Measurements from ENCODE around the gene RAB11B. TPM values are rescaled to one million over a fixed set of nuclear protein-coding genes. Genes with fewer than 3 reads are reported as not detected.

The RAB11B gene
- total RNA-seq (2022; extraction: Qiagen RNA extraction; ENCODE audit: low read depth), result 82.7 to 98.2 TPM (median 88.3 TPM) in 5 replicates

GRCh38 chr19:8389891-8390616 is at the start of gene RAB11B:
Gene RAB11B, plus strand, starts transcription at chr19:8390360. Its CDS starts 57 bp downstream, at chr19:8390417.

GRCh38 chr19:8342684-8343482 is 47.3 kb upstream of the RAB11B start, which contains the start of gene KANK3:
Gene KANK3, minus strand, starts transcription at chr19:8343262. Its CDS starts 5,434 bp downstream, at chr19:8337828.

DNA sequence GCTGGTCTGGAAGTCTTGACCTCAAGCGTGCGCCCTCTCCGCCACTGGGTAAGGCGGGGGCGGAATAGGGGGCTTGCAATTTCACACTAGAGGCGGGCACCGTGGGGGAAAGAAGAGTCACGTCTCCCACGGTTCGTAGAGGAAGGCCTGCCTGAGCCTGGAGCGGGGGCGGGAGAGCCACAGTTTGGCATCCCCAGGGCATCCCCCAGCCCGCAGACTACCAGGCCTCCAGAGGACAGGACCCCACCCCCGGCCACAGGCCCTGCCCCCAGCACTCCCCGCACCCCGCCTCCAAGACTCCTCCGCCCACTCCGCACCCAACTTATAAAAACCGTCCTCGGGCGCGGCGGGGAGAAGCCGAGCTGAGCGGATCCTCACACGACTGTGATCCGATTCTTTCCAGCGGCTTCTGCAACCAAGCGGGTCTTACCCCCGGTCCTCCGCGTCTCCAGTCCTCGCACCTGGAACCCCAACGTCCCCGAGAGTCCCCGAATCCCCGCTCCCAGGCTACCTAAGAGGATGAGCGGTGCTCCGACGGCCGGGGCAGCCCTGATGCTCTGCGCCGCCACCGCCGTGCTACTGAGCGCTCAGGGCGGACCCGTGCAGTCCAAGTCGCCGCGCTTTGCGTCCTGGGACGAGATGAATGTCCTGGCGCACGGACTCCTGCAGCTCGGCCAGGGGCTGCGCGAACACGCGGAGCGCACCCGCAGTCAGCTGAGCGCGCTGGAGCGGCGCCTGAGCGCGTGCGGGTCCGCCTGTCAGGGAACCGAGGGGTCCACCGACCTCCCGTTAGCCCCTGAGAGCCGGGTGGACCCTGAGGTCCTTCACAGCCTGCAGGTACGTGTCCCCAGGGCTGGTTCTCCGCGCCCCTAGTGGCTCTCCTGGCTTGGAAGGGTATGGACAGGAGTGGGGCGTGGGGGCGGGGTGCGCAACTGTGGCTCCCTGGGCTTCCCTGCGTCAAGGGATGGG is 26.1 kb upstream of the RAB11B start, which contains the start of gene ANGPTL4:
Gene ANGPTL4, plus strand, starts transcription at position 353 of the 969 bp plus-strand sequence. Its CDS starts 167 bp downstream, at position 520.

DNA sequence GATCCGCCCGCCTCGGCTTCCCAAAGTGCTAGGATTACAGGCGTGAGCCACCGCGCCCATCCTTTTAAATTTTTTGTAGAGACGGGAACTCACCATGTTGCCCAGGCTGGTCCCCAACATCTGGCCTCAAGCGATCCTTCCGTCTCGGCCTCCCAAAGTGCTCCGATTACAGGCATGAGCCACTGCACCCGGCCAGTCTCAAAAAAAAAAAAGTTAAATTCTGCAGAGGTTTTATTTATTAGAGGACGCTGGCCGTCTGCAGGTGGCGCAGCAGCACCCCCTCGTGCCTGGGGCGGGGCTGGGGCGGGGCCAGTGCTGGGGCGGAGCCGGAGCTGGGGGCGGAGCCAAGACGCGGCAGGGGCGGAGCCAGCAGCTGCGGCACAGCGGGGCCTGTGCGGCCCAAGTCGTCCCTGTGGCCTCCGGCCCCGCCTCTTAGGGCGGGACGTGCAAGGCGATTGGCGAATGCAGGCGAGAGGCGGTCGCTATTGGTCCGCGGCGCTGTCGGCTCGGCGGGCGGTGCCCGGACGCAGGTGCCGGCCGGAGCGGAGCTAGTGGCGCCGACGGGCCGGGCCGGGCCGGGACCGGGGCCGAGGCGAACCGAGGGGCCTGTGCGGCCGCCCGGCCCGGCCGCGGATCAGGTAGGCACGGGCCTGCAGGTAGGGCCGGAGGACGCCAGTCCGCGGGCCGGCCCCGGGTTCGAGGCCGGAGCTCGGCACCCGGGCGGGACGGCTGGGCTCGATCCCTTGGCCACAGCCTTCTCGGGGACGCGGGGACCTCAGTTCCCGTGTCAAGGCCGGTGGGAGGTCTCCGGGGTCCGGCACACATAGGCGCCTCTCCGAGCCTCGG is 22.8 kb downstream of the RAB11B start, which contains the start of gene MARCHF2:
Gene MARCHF2, plus strand, starts transcription at position 523 of the 846 bp plus-strand sequence. CDS start 8,536 bp downstream, outside the sequence.

GRCh38 chr19:8444677-8445487 is 54.7 kb downstream of the RAB11B start, which contains the start of gene HNRNPM:
Gene HNRNPM, plus strand, starts transcription at chr19:8444975. Its CDS starts 24 bp downstream, at chr19:8444999.

Other genes with a start within 250 kb of the RAB11B start
- not detected in 5 replicates for gene FBN3, start 240.8 kb upstream of the RAB11B start, total RNA-seq (2022; extraction: Qiagen RNA extraction; ENCODE audit: low read depth)
- 2.0 to 4.0 TPM (median 2.7 TPM) in 5 replicates for gene CERS4, start 181.0 kb upstream of the RAB11B start, total RNA-seq (2022; extraction: Qiagen RNA extraction; ENCODE audit: low read depth)
- gene CD320, start 82.0 kb upstream of the RAB11B start, total RNA-seq (2022; extraction: Qiagen RNA extraction; ENCODE audit: low read depth), result 62.4 to 102 TPM (median 94.3 TPM) in 5 replicates
- 48.9 to 89.8 TPM (median 84.6 TPM) in 5 replicates for gene NDUFA7, start 69.0 kb upstream of the RAB11B start, total RNA-seq (2022; extraction: Qiagen RNA extraction; ENCODE audit: low read depth)
- 394 to 970 TPM (median 902 TPM) in 5 replicates for gene RPS28, start 68.9 kb upstream of the RAB11B start, total RNA-seq (2022; extraction: Qiagen RNA extraction; ENCODE audit: low read depth)
- gene KANK3, start 47.1 kb upstream of the RAB11B start, total RNA-seq (2022; extraction: Qiagen RNA extraction; ENCODE audit: low read depth), result 2.3 to 4.3 TPM (median 3.5 TPM) in 5 replicates
- gene ANGPTL4, start 26.2 kb upstream of the RAB11B start, total RNA-seq (2022; extraction: Qiagen RNA extraction; ENCODE audit: low read depth), result 32.4 to 60.0 TPM (median 48.8 TPM) in 5 replicates
- 13.4 to 18.0 TPM (median 15.8 TPM) in 5 replicates for gene MARCHF2, start 22.9 kb downstream of the RAB11B start, total RNA-seq (2022; extraction: Qiagen RNA extraction; ENCODE audit: low read depth)
- 227 to 297 TPM (median 240 TPM) in 5 replicates for gene HNRNPM, start 54.6 kb downstream of the RAB11B start, total RNA-seq (2022; extraction: Qiagen RNA extraction; ENCODE audit: low read depth)
- 0.08 to 0.29 TPM (median 0.11 TPM) in 4 of 5 replicates, not detected in the other for gene PRAM1, start 112.3 kb downstream of the RAB11B start, total RNA-seq (2022; extraction: Qiagen RNA extraction; ENCODE audit: low read depth)
- 16.0 to 18.5 TPM (median 17.7 TPM) in 5 replicates for gene ZNF414, start 123.8 kb downstream of the RAB11B start, total RNA-seq (2022; extraction: Qiagen RNA extraction; ENCODE audit: low read depth)
- 0.17 to 0.35 TPM (median 0.24 TPM) in 5 replicates for gene MYO1F, start 187.1 kb downstream of the RAB11B start, total RNA-seq (2022; extraction: Qiagen RNA extraction; ENCODE audit: low read depth)
- 12.8 to 20.7 TPM (median 14.9 TPM) in 5 replicates for gene ADAMTS10, start 220.4 kb downstream of the RAB11B start, total RNA-seq (2022; extraction: Qiagen RNA extraction; ENCODE audit: low read depth)
- not detected in 5 replicates for gene NFILZ, start 240.3 kb downstream of the RAB11B start, total RNA-seq (2022; extraction: Qiagen RNA extraction; ENCODE audit: low read depth)

Measured in A549 treated with CpdA at 1 μM for 4 hours (cell line).